Sigmoid colon (tissue), 4 donors: ENCODE results near the gene IMMP2L.

Source experiments
- CTCF ChIP-seq, 4 experiments: fragments of 450-650 bp in 3 of 4; fragments of 200-600 bp in 1 of 4; IDR thresholded peaks; one replicate each; pipeline ENCODE4 v1.5.1; 2016 to 2019; ENCODE audit warnings: antibody characterized with exemption in 4 of 4, mild to moderate bottlenecking in 3 of 4, moderate library complexity in 2 of 4
- EP300 ChIP-seq, 4 donors: sonication (generic); formaldehyde crosslinking; IDR thresholded peaks; one replicate each; pipeline ENCODE4 v1.6.1; 2017; ENCODE audit warnings: antibody characterized with exemption in 4 of 4
- POLR2A ChIP-seq, 2 donors: fragments of 450-650 bp; IDR thresholded peaks; one replicate each; pipeline ENCODE4 v1.6.1; 2016; ENCODE audit warnings: antibody characterized with exemption in 2 of 2, mild to moderate bottlenecking in 2 of 2, moderate library complexity in 2 of 2
- POLR2AphosphoS5 ChIP-seq, 4 donors: sonication (generic); formaldehyde crosslinking; IDR thresholded peaks; one replicate each; pipeline ENCODE4 v1.6.1; 2017; ENCODE audit warnings: antibody characterized with exemption in 4 of 4

GRCh38 chr7:110914263-110914662 lies 648.0 kb downstream of the IMMP2L start:
- TF ChIP-seq CTCF (IDR thresholded peaks at IDR 0.05) (no peak), POLR2A (IDR thresholded peaks at IDR 0.05) (no peak), POLR2AphosphoS5 (IDR thresholded peaks at IDR 0.05) (no peak), EP300 (IDR thresholded peaks at IDR 0.05) (no peak)
